HG02943 (cell line): Measurements from ENCODE around the gene SLC39A13.

Experiments
- ATAC-seq: cut with Tn5 transposase; IDR thresholded peaks from one replicate; pipeline ENCODE4 v1.9.1; 2021; ENCODE audit warnings: mild to moderate bottlenecking, low read depth, moderate library complexity; ENCODE audit not compliant: unreplicated experiment

SLC39A13 gene

DNA sequence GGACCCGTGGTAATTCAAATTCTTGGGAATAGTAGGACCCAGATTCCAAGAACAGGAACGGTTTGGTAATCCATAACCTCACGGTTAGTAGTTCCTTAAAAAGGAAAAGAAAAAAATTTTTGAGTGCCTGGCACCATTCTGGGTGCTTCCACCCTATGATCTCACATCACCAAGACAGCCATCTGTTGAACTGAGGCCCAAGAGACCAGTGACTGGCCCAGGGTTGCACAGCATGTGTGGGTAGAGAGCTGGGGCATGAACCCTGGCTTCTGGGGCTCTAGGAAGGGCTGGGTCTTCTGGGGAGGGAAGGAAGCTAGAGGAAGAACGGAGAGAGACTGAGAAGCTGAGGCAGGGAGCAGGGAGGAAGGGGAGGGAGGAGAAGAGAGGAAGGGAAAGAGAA is 25.3 kb upstream of the SLC39A13 start:
- ATAC-seq, result no peak

DNA sequence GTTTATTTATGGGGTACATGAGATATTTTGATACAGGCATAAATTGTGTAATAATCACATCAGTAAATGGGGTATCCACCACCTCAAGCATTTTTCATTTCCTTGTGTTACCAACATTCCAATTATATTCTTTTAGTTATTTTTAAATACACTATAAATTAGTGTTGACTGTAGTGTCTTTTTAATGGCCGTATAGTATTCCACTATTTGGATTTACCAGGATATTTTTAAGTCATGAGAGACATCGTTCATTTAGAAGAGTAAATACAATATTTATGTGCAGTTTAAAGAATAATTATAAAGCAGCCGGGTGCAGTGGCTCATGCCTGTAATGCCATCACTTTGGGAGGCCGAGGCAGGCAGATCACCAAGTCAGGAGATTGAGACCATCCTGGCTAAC is 23.9 kb upstream of the SLC39A13 start:
- ATAC-seq, result no peak

DNA sequence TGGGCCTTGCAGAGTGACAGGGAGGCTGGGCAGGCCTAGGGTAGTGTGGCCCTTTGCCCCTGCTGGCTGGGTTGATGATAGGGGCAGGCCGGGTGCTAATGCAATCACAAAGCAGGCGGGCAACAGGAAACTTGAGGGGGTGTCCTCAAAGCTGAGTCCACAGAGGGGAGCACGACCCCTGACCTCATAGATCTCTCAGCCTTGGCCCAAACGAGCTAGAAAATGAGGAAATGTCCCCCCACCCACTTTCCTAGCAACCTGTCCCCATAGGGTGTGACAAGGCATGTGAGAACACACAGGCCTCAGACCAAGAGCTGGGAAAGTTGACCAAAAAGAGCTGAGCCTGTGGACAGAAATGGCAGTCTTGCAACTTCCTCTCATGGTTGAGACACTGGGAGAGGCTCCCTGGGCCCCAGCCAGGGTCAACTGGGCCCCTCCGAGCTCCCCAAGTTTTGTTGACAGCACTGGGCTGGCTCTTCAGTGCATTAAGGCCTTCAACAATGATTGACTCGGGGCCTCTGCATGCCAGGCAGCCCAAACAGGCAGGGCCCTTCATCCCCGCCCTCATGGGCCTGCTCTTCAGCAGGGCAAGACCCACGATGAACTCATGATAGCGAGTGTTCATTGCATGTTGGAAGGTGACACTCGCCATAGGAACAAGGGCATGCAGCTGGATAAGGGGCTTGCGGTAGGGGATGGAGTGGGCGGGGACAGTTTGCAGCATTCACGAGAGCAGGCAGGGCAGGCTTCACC is 20.3 kb upstream of the SLC39A13 start:
- no peak for ATAC-seq

DNA sequence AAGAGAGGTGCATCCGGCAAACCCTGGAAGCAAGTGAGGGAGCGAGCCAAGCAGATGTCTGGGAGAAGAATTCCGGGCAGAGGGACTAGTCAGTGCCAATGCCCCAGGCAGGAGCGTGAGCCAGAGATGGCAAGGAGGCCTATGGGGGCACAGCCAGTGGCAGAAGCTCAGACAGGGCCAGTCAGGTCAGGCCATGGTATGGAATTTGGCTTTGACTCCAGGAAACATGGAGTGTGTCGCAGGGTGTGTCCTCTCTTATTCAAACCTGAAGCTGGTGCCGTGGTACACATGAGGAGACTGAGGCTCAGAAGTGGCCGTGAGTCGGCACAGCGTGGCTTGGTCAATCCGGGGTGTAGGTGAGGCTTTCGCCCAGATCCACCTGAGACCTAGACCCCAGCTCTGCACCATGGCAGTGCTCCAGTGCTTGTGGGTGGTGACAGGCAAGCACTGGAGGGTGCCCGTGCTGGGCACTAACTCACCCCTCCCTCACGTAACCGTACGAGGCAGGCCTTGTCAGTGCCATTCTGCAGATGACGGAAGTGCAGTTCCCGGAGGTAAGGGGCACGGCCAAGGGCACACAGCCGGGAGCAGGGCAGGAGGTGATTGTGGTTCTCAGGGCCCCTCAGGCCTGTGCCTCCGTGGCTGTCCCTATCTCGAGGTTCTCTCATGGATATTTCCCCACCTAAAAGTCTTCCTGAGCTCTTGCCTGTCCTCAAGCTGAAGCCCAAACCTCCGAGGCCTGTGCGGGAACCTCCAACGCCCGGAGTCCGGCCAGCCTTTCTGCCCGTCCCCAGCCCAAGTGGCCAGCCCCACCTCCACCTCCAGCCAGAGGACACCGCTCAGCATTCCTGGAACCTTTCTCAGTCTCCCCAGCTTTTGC is 19.5 kb upstream of the SLC39A13 start:
- ATAC-seq, result no peak

DNA sequence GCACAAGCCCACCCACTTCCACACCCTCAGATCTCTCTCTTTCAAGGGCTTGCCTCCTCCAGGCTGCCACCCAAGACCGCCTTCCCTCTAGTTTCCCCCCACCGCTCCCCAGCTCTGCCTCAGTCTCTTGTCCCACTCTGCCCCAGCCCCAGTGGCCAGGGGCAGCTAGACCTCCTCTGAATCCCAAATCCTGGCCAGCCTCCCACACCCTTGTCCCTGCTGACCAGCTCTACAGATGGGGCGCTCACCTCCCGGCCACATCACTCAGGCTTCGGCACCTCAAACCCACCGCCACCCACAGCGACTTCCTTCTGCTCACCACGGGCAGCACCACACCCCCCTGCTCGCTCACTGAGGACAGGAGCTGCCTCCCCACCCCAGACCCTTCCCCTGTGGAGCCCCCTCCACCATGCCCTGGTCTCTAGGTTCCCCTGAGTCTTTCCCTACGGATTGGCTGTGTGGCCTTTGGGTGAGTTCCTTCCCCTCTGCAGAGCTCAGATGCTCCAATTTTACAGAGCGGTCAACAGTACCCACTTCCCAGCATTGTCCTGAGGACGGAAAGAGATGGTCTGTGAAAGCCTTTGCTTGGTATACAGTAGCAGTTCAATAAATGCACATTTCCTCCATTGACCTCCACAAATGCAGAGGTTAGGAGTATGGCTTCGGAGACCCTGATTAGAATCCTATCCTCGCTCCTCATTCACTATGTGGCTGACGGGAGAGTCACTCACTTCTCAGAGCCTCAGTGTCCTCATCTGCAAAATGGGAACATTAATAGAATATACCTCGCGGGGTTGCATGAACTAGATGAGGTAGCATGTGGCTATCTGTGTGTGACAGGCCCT is 18.6 kb upstream of the SLC39A13 start:
- no peak for ATAC-seq

DNA sequence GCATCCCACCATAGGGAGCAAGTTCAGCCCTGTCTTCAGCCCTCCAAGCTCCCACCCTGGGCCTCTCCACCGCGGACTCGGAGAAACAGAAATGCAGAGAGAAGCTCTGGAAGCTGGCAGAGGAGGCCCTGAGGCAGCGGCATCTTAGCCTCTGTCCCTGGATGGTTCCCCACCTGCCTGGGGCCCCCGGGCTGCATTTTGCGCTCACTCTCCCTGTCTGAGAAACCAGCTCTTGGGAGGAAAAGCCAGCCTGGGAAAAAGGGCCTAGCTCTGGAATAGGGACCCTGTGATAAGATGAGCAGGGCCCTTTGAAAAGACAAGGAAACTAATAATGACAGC is 18.0 kb upstream of the SLC39A13 start:
- ATAC-seq, result no peak

DNA sequence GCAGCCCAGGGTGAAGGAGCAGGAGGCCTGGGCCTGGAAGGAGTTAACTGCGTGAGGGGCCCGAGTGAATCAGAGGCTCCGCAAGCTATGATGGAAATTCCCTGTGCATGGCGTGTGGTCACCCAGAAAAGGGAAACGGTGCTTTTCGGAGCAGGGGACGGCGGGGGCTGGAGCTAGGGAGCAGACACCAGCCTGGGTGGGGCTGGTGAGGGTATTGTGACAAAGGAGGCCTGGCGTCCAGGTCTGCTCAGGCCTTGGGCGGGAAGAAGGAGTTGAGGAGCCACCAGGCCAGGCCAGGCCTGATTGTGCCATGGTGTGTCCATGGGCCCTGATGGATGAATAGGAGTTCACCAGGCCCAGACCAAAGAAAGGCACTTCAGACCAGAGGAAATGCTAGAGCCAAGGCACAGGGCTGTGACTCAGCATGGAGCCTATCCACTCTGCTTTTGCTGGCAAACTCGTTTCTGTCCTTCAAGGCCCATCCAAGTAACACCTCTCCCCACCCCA is 17.3 kb upstream of the SLC39A13 start:
- no peak for ATAC-seq

DNA sequence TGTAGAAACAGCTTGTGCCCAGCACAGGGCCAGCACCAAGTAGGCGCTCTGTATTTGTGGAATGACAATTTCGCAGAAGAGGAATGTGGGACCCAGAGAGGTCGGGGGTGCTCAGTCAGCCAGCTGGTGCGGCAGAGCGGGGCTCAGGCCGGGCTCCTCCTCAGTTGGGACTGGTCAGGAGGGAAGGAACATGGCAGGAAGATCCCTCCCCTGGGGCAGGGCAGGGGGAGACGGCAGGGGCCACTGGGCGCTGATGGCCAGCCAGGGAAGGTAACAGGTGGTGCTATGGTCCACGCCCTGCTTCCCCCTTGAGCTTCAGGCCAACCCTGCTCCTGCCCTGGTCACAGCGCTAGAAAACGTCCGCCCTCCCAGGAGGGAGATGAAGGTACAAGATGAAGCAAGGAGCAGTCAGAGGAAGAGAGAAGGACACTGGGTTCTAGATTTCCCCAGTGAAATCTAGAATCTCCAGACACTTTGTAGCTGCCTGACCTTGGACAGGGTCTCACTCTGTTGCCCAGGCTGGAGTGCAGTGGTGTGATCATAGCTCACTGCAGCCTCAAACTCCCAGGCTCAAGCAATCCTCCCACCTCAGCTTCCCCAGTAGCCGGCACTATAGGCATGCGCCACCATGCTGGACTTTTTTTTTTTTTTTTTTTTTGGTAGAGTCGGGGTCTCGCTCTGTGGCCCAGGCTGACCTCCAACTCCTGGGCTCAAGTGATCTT is 16.5 kb upstream of the SLC39A13 start:
- no peak for ATAC-seq

DNA sequence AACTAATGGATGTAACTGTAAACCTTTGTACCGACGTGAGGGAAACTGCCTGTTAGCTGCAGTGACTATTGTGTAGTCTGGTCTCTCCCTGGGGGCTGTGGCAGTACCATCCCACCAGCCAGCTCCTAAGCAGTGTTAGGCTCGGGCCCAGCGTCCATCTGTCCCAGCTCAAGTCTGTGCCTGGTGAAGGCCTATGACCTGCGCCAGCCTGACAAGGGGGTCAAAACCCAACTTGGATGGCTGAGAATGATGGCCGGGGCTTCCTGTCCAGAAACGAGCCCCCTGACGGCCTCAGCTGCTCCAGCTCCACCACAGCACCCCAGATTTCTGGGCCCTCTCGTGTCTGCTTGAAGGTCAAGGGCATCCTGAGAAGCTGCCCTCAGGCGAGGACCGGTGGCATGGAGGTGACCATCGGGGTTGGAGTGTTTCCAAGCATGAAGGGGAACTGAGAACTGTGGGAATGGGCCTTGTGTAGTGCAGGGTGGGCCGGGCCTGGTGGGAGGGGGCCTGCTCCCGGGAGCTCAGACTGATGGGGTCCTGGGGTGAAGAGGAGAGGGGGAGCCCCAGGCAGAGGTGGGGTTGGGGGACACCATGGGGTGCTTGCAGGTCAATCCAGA is 15.7 kb upstream of the SLC39A13 start:
- no peak for ATAC-seq

DNA sequence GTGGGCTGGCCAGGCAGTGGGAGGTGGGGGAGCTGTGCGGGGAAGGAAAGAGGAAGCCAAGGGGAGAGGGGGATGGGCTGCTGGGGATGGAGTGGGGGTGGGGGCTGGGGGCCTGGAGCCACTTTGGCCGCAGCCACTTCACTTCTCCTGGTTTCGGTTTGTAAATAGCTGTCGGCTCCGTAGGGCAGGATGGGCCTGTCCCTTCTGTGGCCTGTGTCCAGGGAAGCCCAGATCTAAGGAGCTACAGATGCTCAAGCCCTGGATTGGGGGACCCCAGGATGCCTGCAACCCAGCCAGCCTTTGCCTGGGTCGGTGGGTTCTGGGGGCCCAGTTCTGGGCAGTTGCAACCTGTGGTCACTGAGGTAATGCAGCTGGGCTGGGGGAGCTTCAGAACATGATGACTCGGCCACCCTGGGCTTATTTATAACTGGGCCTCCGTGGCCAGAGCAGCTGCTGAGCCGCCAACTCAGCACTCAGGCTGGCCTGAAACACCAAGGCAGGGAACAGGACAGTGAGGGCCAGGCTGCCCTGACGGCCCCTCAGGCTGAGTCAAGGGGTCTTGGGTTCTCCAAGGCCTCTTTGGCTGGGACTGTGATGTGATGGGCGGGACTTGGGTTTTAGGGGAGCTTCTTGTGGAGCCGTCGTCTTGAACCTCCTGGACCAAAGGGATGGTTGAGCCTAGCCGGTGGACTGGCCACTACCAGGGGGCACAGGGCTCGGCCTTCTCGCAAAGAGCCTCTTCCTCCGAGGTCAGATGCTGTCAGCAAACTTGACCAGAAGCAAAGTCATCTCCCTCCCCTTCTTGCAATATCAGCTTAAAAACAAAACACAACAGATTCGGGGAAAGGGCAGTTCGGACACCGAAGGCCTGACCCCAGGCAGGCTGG is 15.0 kb upstream of the SLC39A13 start:
- no peak for ATAC-seq

DNA sequence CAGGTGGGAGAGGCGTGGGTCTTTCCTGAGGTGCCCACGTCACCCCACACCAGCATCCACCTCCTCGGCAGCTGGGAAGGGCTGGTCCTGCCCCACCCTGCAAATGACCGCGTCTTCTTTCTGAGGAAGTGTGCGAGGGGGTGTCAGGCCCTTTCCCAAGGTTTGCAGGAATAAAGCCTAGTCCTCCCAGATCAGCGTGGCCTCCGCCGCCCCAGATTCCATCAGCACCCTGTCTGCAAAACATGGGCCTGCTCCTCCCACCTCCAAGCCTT is 14.4 kb upstream of the SLC39A13 start:
- ATAC-seq, result no peak

DNA sequence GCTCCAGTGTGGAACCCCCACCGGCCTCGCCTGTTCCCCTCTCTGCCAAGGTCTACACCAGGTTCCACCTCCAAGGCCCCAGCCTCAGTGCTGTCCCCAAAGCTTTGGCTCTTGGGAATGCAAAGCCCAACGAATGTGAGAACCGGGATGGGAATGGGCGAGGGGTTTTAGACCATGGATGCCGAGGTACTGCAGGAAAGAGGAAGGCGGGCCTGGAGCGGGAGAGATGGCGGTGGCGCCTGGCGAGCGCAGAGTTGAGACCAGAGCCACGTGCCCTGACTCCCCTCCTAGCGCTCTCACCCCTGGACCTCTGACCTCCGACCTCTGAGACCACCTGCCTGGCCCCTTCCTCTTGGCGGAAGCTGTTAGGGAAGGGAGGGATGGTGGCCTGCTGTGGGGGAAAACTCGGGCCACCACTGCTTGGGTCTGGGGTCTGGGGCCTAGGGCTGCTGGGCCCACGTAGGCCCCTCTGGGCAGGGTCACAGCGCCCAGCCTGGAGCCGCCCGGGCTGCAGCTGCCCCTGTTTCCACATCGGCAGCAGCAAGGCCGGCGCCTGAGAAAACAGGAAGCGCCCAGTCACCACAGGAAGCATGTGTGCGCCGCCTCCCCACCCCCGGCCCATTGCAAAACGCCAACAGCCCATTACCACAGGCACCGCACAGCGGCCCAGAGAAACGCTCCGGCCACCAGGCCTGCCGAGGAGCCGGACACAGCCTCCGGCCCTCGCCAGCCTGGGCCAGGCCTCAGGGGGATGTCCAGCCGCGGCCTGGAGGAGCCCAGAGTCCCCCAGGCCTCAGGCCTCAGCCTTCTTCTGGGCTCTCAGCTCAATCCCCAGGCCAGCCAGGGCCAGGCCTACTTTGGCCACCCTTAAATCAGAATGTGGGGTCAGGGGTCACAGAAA is 13.8 kb upstream of the SLC39A13 start:
- ATAC-seq, result no peak

DNA sequence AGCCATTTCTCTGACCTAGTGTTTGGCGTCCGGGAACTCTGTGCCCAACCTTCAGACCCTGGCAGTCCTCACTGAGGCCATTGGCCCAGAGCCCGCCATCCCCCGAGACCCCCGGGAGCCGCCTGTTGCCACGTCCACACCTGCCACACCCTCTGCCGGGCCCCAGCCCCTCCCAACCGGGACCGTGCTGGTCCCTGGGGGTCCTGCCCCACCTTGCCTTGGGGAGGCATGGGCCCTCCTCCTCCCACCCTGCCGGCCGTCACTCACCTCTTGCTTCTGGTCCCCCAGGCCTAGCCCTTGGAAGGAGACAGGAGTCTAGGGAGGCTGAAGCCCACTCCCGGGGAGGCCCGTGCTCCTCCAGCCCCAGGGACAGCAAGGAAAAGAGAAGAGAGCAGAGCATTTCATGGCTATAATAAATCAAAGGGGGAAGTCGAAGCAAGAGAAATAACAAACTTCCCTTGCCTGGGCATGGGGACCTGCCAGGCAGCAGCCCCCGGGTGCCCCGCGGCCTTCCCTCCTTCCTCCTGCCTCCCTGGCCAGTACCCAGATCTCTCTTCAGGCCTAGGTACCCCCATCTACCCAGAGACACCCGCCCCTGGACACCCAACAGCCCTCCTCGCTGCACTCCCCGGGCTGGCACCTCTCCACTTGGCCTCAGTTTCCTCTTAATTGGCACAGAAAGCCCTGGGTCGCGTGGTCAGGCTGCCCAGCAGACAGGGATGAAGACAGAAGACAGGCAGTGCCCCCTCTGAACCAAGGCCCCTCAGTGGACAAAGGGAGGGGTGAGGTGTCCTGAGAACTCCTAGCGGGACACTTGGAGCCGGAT is 13.0 kb upstream of the SLC39A13 start:
- ATAC-seq, result no peak

DNA sequence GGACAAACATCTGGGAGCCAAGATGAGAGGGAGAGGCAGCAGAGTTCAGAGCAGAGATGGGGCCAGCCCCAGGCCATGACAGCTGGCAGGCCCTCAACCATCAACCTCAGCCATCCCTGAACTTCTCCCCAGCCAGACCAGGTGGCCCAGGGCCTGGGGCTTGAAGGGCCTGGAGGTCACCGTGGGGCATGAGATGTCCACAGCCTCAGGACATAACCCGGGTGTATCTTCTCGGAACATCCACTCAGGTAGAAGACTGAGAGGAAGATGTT is 12.4 kb upstream of the SLC39A13 start:
- ATAC-seq, result no peak

DNA sequence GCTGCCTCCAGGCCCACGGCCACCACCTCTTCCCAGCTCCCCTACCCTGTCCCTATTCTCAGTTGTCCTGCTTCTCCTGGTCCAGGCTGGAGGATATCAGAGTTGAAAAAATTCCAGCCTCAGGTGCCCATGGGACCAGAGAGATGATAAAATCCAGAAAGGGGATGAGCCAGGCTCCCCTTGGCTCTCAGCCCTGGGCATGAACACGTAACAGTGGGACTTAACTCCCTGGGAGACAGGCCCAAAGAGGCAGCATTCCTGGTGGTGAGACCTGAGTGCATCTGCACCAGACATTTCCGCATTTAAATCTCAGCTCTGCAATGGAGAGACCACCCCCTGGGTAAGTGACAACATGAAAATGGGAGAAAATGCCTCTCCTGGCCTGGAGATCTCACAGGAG is 10.4 kb upstream of the SLC39A13 start:
- no peak for ATAC-seq

DNA sequence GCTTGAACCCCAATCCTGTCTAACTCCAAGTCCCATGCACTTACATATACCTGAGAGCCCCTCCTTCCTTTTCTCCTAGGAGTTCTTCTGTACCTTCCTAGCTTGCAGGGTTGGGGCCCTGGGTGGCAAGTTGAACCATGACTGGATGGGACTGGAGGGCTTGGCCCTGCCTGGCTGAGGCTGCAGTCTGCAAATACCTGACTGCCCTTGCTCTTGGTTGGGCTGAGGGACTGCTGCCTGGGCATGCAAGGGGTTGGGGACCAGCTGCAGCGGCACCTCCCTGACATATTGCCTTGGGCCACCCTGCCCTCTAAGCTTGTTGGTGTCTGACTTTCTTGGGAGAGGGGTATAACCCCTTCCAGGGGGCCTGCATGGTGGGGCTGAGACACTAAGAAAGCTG is 9.8 kb upstream of the SLC39A13 start:
- ATAC-seq, result no peak
